ENCODE results near the gene ZDHHC13.

DNA sequence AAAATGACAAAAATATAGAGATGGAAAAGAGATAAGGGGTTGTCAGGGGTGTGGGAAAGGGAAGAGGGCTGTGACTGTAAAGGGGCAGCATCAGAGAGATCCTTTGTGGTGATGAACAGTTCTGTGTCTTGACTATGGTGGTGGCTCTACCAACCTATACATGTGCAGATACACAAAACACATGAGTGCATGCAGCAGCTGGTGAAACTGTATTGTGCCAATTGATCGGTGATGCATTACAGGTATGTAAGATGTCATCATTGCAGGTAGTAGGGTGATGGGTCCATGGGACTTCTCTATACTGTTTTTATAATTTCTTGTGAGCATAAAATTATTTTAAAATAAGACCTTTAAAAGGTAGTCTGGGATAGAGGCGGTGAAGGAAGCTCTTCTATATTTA is 24.1 kb upstream of the ZDHHC13 start:
- TF ChIP-seq YY1 (IDR thresholded peaks at IDR 0.05; ENCODE audit: insufficient read depth, insufficient read length) (no peak), ZNF274 (IDR thresholded peaks at IDR 0.05; ENCODE audit: low read depth, low read length) (no peak)

Data from NT2/D1 (cell line).